ENCODE data around the gene LRRC75B.

DNA sequence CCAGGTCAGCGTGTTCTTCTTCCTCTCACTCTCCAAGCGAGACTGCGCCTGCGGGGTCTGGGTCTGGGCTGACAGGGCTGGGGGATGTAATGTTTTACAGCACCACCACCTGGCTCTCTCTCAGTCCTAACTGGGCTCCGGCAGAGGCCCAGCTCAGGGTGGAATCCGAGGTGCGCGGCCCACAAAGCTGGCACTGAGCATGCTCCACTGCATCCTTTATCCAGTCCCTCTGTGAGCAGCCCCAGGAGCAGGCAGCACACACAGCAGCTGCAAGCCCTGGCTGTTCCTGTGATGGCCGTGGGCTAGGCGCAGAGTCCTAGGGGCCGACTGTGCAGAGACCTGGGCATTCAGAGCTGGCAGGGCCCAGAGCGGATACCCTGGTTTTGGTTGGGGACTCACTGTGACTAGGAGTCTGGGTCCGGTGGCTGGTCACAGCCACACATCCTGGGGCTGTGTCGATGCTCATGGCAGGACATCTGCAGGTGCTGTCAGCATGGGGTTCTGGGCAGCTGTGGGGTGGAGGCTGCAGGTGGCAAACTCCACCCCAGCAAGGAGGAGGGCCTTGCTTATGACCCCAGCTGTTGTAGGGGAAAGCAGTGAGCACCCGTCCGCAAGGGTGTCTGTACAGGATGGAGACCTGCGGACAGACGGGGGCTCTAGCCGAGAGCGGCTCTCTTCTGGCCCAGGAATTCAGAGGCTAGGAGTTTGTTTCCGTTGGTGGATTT, 4.0 kb downstream of the LRRC75B start:
- TF ChIP-seq, protein P1, sequence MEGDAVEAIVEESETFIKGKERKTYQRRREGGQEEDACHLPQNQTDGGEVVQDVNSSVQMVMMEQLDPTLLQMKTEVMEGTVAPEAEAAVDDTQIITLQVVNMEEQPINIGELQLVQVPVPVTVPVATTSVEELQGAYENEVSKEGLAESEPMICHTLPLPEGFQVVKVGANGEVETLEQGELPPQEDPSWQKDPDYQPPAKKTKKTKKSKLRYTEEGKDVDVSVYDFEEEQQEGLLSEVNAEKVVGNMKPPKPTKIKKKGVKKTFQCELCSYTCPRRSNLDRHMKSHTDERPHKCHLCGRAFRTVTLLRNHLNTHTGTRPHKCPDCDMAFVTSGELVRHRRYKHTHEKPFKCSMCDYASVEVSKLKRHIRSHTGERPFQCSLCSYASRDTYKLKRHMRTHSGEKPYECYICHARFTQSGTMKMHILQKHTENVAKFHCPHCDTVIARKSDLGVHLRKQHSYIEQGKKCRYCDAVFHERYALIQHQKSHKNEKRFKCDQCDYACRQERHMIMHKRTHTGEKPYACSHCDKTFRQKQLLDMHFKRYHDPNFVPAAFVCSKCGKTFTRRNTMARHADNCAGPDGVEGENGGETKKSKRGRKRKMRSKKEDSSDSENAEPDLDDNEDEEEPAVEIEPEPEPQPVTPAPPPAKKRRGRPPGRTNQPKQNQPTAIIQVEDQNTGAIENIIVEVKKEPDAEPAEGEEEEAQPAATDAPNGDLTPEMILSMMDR (IDR thresholded peaks at IDR 0.05): no peak
- peak in 2 of 3 donors; percentile 27 to 39 for TF ChIP-seq POLR2A (IDR thresholded peaks at IDR 0.05)
